ENCODE results near the gene DLG5.

- TF ChIP-seq FOSL2 (IDR thresholded peaks at IDR 0.05) = no peak
- TF ChIP-seq FOSL2 (CRISPR knock-in tag; IDR thresholded peaks at IDR 0.05) = no peak
- no peak for TF ChIP-seq POLR2A (IDR thresholded peaks at IDR 0.05; ENCODE audit: low read length)
- TF ChIP-seq HES2 (IDR thresholded peaks at IDR 0.05) = no peak
- TF ChIP-seq MAFK (IDR thresholded peaks at IDR 0.05; ENCODE audit: partially characterized antibody) = no peak
- TF ChIP-seq, protein P1, sequence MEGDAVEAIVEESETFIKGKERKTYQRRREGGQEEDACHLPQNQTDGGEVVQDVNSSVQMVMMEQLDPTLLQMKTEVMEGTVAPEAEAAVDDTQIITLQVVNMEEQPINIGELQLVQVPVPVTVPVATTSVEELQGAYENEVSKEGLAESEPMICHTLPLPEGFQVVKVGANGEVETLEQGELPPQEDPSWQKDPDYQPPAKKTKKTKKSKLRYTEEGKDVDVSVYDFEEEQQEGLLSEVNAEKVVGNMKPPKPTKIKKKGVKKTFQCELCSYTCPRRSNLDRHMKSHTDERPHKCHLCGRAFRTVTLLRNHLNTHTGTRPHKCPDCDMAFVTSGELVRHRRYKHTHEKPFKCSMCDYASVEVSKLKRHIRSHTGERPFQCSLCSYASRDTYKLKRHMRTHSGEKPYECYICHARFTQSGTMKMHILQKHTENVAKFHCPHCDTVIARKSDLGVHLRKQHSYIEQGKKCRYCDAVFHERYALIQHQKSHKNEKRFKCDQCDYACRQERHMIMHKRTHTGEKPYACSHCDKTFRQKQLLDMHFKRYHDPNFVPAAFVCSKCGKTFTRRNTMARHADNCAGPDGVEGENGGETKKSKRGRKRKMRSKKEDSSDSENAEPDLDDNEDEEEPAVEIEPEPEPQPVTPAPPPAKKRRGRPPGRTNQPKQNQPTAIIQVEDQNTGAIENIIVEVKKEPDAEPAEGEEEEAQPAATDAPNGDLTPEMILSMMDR (IDR thresholded peaks at IDR 0.05) = no peak
- no peak for TF ChIP-seq EP300 (IDR thresholded peaks at IDR 0.05)
- no peak for TF ChIP-seq EHMT2 (IDR thresholded peaks at IDR 0.05; ENCODE audit: low read depth)
- TF ChIP-seq PHF8 (IDR thresholded peaks at IDR 0.05; ENCODE audit: borderline replicate concordance, low read depth) = no peak
- TF ChIP-seq MAX (IDR thresholded peaks at IDR 0.05) = no peak
- no peak for TF ChIP-seq CBX8 (IDR thresholded peaks at IDR 0.05)
- TF ChIP-seq HOXA7 (CRISPR knock-in tag; IDR thresholded peaks at IDR 0.05) = no peak
- TF ChIP-seq CHD2 (IDR thresholded peaks at IDR 0.05; ENCODE audit: low read length, partially characterized antibody) = no peak
These were observed 33.4 kb upstream of the DLG5 start for GRCh38 chr10:77959887-77960455.

Measured in A549 (cell line).